HG02943 (cell line): ENCODE data around the gene ELMO1.

Source experiments
- ATAC-seq: cut with Tn5 transposase; IDR thresholded peaks from one replicate; pipeline ENCODE4 v1.9.1; 2021; ENCODE audit warnings: mild to moderate bottlenecking, low read depth, moderate library complexity; ENCODE audit not compliant: unreplicated experiment

Gene ELMO1

DNA sequence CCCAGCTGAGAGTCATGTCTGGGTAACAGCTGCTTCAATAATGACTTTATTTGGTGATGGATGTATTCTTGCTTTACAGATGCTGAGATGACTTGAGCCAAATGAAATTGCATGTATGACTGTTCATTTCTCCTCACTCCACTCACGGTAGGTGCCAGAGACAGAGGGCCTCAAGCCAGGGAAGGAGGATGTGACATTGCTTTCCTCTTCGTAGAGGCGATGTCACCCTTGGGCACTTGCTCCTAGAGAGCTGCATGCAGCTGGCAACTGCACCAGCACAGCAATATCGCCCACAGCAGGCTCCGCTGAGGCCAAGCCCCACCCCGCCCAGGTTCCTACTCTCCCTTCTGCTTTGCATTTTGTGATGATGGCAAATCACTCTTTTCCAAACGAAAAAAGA is 607.8 kb downstream of the ELMO1 start:
- ATAC-seq: no peak

DNA sequence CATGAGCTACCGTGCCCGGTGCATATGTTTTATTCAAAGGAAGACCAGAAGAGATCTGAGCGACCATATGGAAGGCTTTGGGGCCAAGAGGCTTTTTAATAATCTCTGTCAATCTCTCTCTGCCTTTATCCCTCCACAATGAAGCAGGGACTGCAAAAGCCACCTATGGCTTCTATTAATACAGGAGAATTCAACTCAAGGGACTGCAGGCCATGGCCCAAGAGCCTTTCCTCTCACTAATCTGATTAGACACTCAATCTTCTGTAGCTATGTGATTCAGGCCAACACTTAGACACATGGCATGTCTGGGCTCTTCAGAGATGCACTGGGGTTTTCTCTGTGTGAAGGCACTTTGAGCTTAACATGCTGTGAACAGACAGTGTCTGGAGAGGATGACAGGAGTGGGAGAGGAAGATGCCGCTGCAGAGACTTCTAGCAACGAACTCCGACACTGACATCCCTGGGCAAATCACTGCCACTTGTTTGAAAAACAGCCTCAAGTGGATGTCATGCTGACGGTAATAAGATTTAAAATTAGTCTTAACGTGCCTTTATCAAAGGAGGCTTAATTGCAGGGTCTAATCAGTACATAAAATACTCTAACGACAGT is 609.9 kb downstream of the ELMO1 start:
- no peak for ATAC-seq

DNA sequence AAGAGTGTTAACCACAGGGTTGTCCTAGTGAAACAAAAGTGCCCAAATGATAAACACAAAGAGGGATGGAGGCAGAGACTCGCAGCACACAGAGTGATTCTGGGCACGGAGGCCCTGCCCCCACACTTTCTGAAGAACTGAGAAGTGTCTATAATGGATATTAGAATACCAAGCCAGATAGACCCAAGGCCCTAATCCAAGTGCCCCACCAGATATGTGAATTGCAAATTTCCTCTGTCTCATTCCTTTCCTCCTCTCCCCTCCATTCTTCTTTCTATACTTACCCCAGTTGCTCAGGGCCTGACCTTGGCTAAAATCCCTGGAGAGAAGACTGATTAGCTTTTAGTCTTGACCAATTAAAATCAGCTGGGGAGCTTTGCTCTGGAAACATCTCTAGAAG is 617.6 kb downstream of the ELMO1 start:
- no peak for ATAC-seq

DNA sequence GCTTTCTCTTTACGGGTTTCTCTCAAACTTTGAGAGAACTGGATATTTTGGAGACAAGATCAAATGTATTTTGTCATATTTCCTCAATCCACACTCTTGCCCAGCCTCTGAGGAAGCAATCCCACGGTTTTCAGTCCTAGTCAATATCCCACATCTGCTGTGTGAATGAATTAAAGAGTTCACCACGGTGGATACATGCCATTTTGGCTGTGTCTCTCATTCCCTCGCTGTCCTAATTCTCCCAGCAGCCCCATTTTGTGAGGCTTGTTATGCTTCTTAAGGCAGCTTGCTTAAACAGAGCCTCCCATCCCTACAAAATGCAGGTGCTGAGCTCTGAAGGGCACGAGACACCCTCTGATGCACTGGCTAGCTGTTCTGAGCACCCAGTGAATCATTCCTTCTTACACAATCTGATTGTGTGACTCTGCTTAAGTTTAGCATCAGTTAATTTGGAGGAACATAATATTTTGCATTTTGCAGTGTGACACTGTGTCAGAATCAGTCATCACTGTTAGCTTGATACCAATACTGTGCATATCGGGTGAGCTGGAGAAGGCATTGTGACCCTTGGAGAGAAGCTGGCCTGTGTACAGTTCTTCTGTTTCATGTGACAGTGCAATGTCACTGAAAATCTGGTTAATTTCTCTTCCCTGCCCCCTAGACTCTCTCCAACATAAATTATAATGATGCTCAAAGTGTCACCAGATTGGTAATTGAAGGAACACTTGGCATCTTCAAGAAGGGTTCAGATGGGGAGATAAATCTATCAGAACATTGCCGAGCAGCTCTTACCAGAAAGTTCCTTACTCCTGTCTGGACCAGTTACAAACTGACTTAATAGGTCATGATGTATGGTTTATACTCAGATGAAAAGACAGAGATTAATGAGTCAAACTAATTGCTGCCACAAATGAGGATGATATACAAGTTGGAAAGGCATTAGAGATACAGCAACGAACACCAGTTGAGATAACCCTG is 620.6 kb downstream of the ELMO1 start:
- ATAC-seq: no peak

DNA sequence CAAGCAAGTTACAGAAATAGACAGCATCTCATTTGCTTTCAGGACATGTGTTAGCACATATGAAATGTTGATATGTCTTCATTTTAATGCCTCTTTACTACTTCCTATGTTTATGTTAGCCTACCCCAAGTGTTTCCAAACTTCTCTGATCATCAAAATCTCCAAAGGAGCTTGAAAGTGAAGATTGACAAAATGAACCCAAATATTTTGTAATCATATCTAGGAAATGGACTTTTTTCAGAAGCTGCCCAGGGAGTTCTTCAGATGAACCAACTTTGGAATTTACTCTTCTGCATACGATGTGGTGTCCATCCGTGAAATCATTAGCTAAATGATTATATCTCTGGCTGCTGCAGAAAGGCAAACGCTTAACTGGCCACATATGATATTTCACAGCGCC is 623.2 kb downstream of the ELMO1 start:
- ATAC-seq: no peak

DNA sequence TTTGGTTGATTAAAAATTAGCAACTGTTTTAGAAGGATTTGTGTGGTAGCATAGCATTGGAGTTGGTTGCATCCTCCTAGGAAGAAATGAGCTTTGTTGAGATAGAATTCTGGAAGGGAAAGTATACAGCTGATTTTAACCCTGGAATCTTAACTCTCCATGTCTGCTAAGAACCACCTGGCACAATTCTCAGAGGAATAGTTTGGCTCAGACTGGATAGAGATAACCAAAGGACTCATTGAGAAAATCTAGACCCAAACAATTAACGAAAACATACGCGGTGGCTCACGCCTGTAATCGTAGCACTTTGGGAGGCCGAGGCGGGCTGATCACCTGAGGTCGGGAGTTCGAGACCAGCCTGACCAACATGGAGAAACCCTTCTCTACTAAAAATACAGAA is 625.3 kb downstream of the ELMO1 start:
- ATAC-seq: no peak

DNA sequence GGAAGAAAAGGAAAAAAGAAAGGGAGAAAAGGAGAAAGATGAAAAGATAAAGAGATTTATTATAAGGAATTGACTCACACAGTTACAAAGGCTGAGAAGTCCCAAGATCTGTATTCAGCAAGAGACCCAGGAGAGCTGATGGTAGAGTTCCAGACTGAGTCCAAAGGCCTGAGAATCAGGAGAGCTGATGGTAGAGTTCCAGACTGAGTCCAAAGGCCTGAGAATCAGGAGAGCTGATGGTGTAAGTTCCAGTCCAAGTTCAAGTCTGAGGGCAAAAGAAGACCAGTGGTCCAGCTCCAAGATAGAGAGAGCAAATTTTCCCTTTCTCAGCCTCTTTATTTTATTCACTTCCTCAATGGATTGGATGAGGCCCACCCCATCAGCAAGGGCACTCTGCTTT is 627.0 kb downstream of the ELMO1 start:
- ATAC-seq: no peak

DNA sequence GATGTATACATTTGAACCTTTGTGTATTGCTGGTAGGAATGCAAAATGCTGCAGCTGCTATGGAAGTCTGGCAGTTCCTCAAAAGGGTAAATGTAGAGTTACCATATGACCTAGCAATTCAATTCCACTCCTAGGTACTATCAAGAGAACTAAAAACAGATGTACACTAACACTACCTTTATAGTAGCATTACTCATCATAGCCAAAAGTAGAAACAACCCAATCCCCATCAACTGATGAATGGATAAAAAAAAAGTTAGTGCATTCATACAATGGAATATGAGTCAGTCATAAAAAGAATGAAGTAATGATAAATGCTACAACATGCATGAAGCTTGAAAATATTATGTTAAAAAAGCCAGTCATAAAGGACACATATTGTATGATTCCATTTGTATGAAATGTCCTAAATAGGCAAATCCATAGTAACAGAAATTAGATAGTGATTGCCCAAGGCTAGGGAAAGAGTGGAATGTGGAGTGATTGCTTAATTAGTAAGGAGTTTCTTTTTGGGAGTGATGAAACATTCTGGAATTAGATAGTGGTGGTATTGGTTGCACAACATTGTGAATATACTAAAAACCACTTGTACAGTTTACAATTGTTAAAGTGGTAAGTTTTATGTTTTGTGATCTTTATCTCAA is 628.0 kb downstream of the ELMO1 start:
- no peak for ATAC-seq

DNA sequence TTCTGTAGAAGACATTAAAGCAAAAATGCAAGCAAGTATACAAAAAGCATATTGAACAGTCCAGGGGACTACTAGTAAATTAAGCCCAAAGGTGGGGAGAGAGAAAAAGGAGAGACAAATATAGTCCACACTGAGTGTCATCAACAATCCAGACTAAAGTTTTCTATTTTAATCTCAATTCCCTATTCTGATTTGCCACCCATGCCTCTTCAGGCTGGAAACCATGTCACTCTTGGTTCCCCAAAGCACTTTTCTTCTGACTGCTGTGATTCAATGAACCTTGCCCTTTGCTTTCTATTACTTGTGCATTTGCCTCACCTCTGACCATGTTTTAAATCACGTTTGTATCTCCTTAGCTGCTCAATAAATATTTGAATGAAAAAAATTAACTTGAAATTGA is 629.0 kb downstream of the ELMO1 start:
- ATAC-seq: no peak

DNA sequence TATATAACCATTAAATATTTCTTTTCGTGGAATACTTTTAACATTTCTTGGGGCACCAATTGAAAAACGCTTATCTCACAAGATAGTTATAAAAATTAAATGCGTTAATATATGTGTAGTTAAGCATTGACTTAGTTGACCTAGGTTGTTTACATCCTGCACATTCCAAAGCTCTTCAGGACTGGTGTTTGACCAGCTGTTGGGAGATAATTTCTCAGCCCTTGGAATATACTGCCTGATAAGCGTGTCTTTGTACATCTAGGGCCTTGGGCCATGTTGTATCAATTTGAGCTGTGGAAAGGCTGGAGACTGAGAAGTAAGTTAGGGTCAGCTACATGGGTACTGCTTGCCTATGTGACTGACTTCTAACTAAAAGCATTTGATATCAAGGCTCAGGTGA is 634.4 kb downstream of the ELMO1 start:
- ATAC-seq: no peak

DNA sequence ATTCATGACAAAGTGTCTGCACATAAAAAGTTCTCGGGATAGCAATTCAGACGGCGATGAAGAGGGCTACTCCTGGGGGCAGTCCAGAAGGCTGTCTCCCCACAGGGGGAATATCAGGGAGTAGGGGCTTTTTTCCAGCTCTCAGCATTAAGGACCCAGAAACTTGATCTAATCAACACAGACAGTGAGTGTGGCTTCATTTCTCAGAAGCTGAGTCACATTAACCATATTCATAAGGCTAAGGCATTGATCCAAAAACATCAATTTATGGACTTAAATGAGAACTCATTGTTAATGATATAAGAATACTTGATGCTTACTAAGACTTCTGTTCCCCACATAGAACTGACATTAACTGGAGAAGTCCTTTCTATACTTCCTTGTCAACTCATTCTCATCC is 636.9 kb downstream of the ELMO1 start:
- ATAC-seq: no peak

DNA sequence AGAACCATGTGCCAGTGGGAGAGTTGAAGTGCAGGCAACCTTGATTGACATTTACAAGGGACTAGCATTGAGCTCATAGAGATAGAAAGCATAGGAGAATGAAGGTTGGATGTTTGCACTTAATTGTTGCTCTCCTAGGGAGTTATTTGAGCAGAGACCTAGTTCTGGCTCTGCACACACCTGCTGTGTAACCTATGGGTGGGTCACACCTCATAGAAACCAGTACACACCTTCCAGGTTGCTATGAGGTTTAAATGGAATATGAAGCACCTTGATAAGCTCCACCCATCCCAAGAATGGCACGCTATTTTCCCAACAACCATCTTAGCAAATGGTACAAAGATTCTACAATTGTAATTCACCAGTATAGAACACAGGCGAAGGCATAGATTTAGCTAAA is 638.2 kb downstream of the ELMO1 start:
- ATAC-seq: no peak

DNA sequence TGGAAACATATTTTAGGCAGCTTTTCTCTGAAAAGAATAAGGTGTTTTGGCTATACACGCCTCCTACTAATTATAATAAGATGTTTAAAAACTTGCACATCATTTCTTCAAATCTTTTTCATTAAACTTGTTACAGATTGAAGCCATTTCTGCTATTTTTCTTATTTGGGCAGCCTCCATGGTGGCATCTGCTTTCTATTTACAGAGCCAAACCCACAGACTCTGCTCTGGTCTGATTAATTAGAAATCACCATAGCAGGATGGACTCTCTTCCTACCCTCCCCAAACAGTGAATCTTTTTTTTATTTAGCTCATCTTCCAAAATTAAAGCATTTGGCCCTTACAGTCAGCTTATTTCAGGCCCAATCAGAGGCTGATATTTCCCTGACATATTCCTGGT is 638.6 kb downstream of the ELMO1 start:
- ATAC-seq: no peak

DNA sequence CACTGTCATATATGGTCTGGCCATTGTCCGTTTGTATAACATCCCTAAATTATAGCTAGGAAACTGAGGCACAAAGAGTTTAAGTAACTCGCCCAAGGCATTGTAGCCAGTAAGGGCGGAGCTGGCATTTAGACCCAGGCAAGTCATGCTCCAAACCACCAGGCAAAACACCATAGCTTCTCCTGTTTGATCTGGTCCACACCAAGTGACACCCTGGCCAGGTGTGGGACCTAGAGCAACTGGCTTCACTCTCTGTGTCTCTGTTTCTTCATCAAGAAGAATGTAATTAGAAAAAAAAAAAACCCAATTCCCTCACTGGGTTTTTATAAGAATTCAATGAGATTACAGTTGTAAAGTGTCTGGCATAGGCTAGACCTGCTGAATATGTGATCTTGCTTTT is 639.2 kb downstream of the ELMO1 start:
- ATAC-seq: no peak

DNA sequence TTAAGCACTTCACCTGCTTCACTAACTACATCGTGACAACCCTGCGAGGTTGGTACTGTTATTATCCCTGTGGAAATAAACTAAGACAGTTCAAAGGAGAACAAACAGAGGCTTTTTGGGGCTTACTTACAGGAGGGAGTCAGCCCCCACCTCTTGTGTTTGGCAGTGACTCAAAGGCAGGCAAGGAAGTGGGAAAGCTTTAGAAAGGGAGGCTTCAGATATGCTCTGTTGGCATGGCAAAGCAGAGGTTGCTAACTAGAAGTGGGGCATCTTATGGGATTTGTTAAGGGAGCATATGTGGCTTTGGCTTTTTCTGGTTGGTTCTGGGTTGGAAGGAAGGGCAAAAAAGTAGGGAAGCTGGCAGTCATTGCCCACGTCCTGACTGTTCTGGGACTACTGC is 639.6 kb downstream of the ELMO1 start:
- no peak for ATAC-seq

DNA sequence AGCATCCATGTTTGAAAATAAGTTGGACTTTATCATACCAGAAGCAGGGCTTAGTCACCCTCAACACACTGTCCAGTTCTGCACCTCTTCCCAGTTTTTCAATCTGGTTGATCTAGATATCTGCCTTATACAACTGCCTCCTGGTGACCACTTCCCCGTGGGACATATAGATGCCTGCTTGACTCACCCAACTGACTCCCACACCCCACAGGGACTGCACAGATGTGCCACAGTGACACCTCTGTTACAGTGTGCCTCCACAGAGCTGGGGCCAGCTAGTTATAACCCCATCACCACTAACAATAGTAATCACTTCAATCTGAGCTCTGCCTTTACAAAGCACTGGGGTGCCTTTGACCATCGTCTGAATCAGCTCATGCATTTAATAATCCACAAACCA is 641.8 kb downstream of the ELMO1 start:
- ATAC-seq: no peak
